ENCODE data around the gene ARPC3. TPM values are rescaled to one million over a fixed set of nuclear protein-coding genes. Genes with fewer than 3 reads are reported as not detected.
"Not testable (repeated sequence)": the region's sequence is repeated elsewhere in the genome, so short reads cannot be mapped to it uniquely, and the experiment has no call there.

ARPC3 gene
- total and polyA plus RNA-seq, 9 of the 15 experiments (the other 6 are each of a cell fraction or from before 2014, with no cell fraction given), result 74.2 to 575 (median 345) TPM

DNA sequence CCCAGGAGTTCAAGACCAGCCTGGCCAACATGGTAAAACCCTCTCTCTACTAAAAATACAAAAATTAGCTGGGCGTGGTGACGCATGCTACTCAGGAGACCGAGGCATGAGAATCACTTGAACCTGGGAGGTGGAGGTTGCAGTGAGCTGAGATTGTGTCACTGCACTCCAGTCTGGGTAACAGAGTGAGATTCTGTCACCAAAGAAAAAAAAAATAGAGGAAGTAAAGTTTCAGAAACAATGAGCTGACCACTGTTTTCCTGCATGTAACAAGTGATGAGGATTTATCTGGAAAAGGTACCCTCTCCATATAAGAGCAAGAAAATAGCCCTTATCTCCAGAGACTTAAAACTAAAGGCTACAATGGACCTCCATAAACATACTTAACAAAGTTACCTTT lies 33.0 kb downstream of the ARPC3 start:
- H3K27me3 ChIP-seq (ENCODE audit: control insufficient read depth in 2 of 2, insufficient read depth in 2 of 2, low read length in 2 of 2); H3K9ac ChIP-seq (ENCODE audit: insufficient read depth in 1 of 2, low read depth in 2 of 2, low read length in 2 of 2); in situ Hi-C loops (cut with MboI); H4K20me1 ChIP-seq (replicated peaks; ENCODE audit: control insufficient read depth, insufficient read depth, low read length); H3K4me3 ChIP-seq; intact Hi-C loops (cut with micrococcal nuclease); H3K79me2 ChIP-seq (ENCODE audit: control insufficient read depth, insufficient read depth, low read length); H3K4me2 ChIP-seq (ENCODE audit: insufficient read depth, low read length); H3K9me3 ChIP-seq (replicated peaks; ENCODE audit: control insufficient read depth, insufficient read depth, low read depth, low read length); DNase-seq (ENCODE audit: extremely low read depth in 1 of 4, low spot score in 3 of 4); BruUV-seq (replicated peaks); H3K36me3 ChIP-seq (ENCODE audit: control insufficient read depth, insufficient read depth, low read length); H3K9me1 ChIP-seq (ENCODE audit: control insufficient read depth, insufficient read depth, low read length); CTCF ChIA-PET (ENCODE audit: low intra/inter-chr PET ratio); TF ChIP-seq JUND (IDR thresholded peaks at IDR 0.05; ENCODE audit: borderline replicate concordance, low read depth, low read length): not testable (repeated sequence)
- H3K27ac ChIP-seq (ENCODE audit: extremely low read depth, low read depth, low read length), result peak overlapping the region; percentile 12; the same call in 1 of the 3 replicates
- H2AFZ ChIP-seq (ENCODE audit: low read depth, low read length), result peak overlapping the region; percentile 2
- TF ChIP-seq JUND (tag; IDR thresholded peaks at IDR 0.05; ENCODE audit: borderline replicate concordance, low read depth, low read length) (0 out of 3 replicates have a peak, but pooled peaks have one; percentile 9), ZNF384 (IDR thresholded peaks at IDR 0.05; ENCODE audit: low read depth, low read length) (peak; percentile 19; the same call in 1 of the 2 replicates), SOX6 (IDR thresholded peaks at IDR 0.05) (peak; percentile 71; the same call in 1 of the 2 replicates)
- TF ChIP-seq, protein P1, sequence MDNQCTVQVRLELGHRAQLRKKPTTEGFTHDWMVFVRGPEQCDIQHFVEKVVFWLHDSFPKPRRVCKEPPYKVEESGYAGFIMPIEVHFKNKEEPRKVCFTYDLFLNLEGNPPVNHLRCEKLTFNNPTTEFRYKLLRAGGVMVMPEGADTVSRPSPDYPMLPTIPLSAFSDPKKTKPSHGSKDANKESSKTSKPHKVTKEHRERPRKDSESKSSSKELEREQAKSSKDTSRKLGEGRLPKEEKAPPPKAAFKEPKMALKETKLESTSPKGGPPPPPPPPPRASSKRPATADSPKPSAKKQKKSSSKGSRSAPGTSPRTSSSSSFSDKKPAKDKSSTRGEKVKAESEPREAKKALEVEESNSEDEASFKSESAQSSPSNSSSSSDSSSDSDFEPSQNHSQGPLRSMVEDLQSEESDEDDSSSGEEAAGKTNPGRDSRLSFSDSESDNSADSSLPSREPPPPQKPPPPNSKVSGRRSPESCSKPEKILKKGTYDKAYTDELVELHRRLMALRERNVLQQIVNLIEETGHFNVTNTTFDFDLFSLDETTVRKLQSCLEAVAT (IDR thresholded peaks at IDR 0.05), result 0 out of 4 replicates have a peak, but pooled peaks of 1 of the 2 experiments have one; percentile 15
- ATAC-seq (peak; percentile 12; the same call in 2 of the 3 replicates), FAIRE-seq (peak; percentile 11)
- WGBS (ENCODE audit: insufficient coverage, low coverage, missing lambda C conversion rate), result 79% methylated on average over 3 of the region's 3 CpGs
- POLR2A ChIA-PET, result interaction anchor here (1.1 to 1.3 kb wide), 2 partner anchors 20 to 63 kb away, joined by 3 read pairs; no protein-coding TSS in a partner anchor
- H3K4me1 ChIP-seq (replicated peaks in 1 of 2; ENCODE audit: control insufficient read depth in 2 of 2, insufficient read depth in 2 of 2, low read length in 2 of 2), result peaks cover 21% of the 10 kb centered on the region in 2 experiments; a peak in 4 of 5 replicates

DNA sequence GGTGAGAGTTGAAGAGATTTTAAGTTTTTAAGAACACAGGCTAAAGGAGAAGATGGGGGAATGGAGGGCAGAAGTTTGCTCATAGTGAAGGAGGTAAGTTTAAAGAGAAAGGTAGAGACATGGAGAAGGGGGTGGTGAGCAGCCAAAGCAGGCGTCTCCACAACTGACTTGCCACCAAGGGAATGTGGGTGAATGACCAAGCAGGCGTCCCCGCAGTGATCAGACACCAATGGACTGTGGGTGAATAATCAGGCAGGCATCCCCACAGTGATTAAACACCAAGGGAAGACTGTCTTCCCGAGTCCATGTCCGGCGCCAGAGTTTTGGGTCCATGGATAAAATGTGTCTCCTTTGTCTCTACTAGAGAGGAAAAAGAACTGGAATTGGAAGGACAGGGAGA lies 40.1 kb downstream of the ARPC3 start:
- BruUV-seq (replicated peaks); DNase-seq (ENCODE audit: extremely low read depth in 1 of 4, low spot score in 3 of 4); intact Hi-C loops (cut with micrococcal nuclease); H3K4me3 ChIP-seq; ATAC-seq; H3K4me2 ChIP-seq (ENCODE audit: insufficient read depth, low read length); H4K20me1 ChIP-seq (replicated peaks; ENCODE audit: control insufficient read depth, insufficient read depth, low read length); H3K27me3 ChIP-seq (ENCODE audit: control insufficient read depth in 2 of 2, insufficient read depth in 2 of 2, low read length in 2 of 2); FAIRE-seq; in situ Hi-C loops (cut with MboI); H3K9ac ChIP-seq (ENCODE audit: insufficient read depth in 1 of 2, low read depth in 2 of 2, low read length in 2 of 2); H3K9me3 ChIP-seq (replicated peaks; ENCODE audit: control insufficient read depth, insufficient read depth, low read depth, low read length); POLR2A ChIA-PET; H3K4me1 ChIP-seq (replicated peaks in 1 of 2; ENCODE audit: control insufficient read depth in 2 of 2, insufficient read depth in 2 of 2, low read length in 2 of 2); CTCF ChIA-PET (ENCODE audit: low intra/inter-chr PET ratio); H3K27ac ChIP-seq (ENCODE audit: extremely low read depth, low read depth, low read length); H3K9me1 ChIP-seq (ENCODE audit: control insufficient read depth, insufficient read depth, low read length); H3K36me3 ChIP-seq (ENCODE audit: control insufficient read depth, insufficient read depth, low read length); H3K79me2 ChIP-seq (ENCODE audit: control insufficient read depth, insufficient read depth, low read length): not testable (repeated sequence)
- peak overlapping the region; percentile 38; the same call in 1 of the 2 replicates for H2AFZ ChIP-seq (ENCODE audit: low read depth, low read length)
- WGBS (ENCODE audit: insufficient coverage, low coverage, missing lambda C conversion rate), result 65% methylated on average over 6 of the region's 6 CpGs
